Activated CD8-positive, alpha-beta T cell treated with anti-CD3 and anti-CD28 coated beads for 36 hours (primary cell): Measurements from ENCODE around the gene FMN1. TPM values are rescaled to one million over a fixed set of nuclear protein-coding genes. Genes with fewer than 3 reads are reported as not detected.

Experiments
- ATAC-seq: fragments of 200-7000 bp; cut with Tn5 transposase; one replicate; pipeline ENCODE4 v1.10.0; 2021; ENCODE audit warnings: mild to moderate bottlenecking, moderate library complexity
- CTCF ChIA-PET: fragments of 350-600 bp; sonication (Branson Sonifier 250); formaldehyde crosslinking; loops from one replicate; lab custom pipeline; 2021; ENCODE audit warnings: antibody characterized with exemption; lab: Charles Lee
- POLR2A ChIA-PET: fragments of 350-600 bp; sonication (Branson Sonifier 250); formaldehyde crosslinking; loops from one replicate; lab custom pipeline; 2021; ENCODE audit warnings: antibody characterized with exemption; lab: Charles Lee
- DNase-seq: peaks from one replicate; pipeline ENCODE4 v3.0.0-alpha.2; 2020
- H3K27ac Mint-ChIP-seq: one replicate; pipeline ENCODE4 v1.8.0; 2021; ENCODE audit warnings: mild to moderate bottlenecking, mixed read lengths
- H3K27me3 Mint-ChIP-seq: one replicate; pipeline ENCODE4 v1.8.0; 2021; ENCODE audit warnings: mixed read lengths
- H3K36me3 Mint-ChIP-seq: one replicate; pipeline ENCODE4 v1.8.0; 2021; ENCODE audit warnings: low read depth, mixed read lengths
- H3K4me1 Mint-ChIP-seq: one replicate; pipeline ENCODE4 v1.8.0; 2021; ENCODE audit warnings: low read depth, mixed read lengths
- H3K4me3 Mint-ChIP-seq: one replicate; pipeline ENCODE4 v1.8.0; 2021; ENCODE audit warnings: mild to moderate bottlenecking, moderate library complexity, mixed read lengths
- H3K9me3 Mint-ChIP-seq: one replicate; pipeline ENCODE4 v1.8.0; 2021; ENCODE audit warnings: mixed read lengths
- CTCF ChIP-seq: fragments of 200-600 bp; IDR thresholded peaks from one replicate; pipeline ENCODE4 v1.8.0; 2022; ENCODE audit warnings: antibody characterized with exemption, mild to moderate bottlenecking
- intact Hi-C: fragments of 100-400 bp; cut with micrococcal nuclease; formaldehyde crosslinking; loops from one replicate; pipeline ENCODE4 v1.10.0; 2022
- total RNA-seq, 2 experiments: library from RNA; stranded (reverse); gene quantifications; one replicate each; pipeline ENCODE4 v1.2.3, GENCODE V29; 2021

The FMN1 gene
- total RNA-seq, 2 experiments from 2014 or later = 0.07 TPM; not detected in 1

DNA sequence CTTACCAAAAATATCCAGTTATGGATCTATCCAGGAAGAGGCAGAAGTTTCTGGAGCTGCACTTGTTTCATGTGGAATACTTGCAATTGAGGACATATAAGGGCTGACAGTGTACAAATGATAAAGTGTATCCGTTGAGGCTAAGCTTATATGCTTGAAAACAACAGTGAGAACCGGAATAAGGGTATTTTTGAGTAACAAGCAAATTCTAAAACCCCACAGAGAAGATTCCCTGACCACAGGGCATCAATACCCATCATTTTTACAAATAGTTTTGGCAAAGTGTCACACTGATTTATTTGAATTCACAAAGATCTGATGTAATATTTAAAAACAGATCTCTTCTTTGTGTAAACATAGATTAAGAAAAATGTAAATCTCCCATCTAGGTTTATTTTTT lies 208.4 kb downstream of the FMN1 start:
- no peak for TF ChIP-seq CTCF
- Mint-ChIP-seq H3K4me1 (no peaks in the 10 kb centered on the region), H3K36me3 (no peaks in the 10 kb centered on the region), H3K27ac (no peak overlapping the region), H3K4me3 (no peak overlapping the region), H3K27me3 (peaks cover 7% of the 10 kb centered on the region), H3K9me3 (no peaks in the 10 kb centered on the region)
- ATAC-seq = no peak
- DNase-seq = no peak
- ChIA-PET POLR2A (no interaction called here), CTCF (no interaction called here)
- intact Hi-C loops = no loop called here

- DNase-seq = no peak
- H3K9me3 Mint-ChIP-seq = no peaks in the 10 kb centered on the region
- H3K27me3 Mint-ChIP-seq = peaks cover 6% of the 10 kb centered on the region
- no peaks in the 10 kb centered on the region for H3K36me3 Mint-ChIP-seq
- intact Hi-C loops = no loop called here
- no peak for ATAC-seq
- no peak for TF ChIP-seq CTCF
- no peak overlapping the region for H3K4me3 Mint-ChIP-seq
- ChIA-PET CTCF (interaction anchor here (0.9 kb wide), 1 partner anchor 14 kb away, joined by 4 read pairs; no protein-coding TSS in a partner anchor), POLR2A (no interaction called here)
- H3K27ac Mint-ChIP-seq = no peak overlapping the region
- no peaks in the 10 kb centered on the region for H3K4me1 Mint-ChIP-seq
Measured at GRCh38 chr15:32983679-32984078, 210.8 kb downstream of the FMN1 start.

DNA sequence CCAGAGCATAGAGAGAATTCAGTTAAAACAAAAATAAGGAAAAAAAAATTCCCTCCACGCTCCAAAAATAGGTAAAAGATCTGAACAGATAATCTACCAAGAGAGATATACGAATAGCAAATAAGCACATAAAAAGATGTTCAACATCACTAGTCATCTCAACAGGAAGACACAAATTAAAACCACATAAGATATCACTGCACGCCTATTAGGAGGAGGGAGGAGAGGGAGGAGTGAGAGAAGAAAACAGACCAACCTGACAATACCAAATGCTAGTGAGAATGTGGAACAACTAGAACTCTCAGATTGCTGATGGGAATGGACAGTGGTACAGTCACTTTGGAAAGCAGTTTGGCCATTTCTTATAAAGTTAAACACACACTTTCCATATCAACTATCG lies 212.5 kb downstream of the FMN1 start:
- ATAC-seq = no peak
- intact Hi-C loops = no loop called here

GRCh38 chr15:32981536-32981935 lies 213.0 kb downstream of the FMN1 start:
- Mint-ChIP-seq H3K4me3 (no peak overlapping the region), H3K9me3 (no peaks in the 10 kb centered on the region), H3K27ac (no peak overlapping the region), H3K4me1 (no peaks in the 10 kb centered on the region), H3K27me3 (peaks cover 3% of the 10 kb centered on the region), H3K36me3 (no peaks in the 10 kb centered on the region)
- ChIA-PET POLR2A (no interaction called here), CTCF (no interaction called here)
- ATAC-seq = no peak
- DNase-seq = no peak
- intact Hi-C loops = no loop called here
- TF ChIP-seq CTCF = no peak

More for the DNA sequence above, 212.5 kb downstream of the FMN1 start:
- Mint-ChIP-seq H3K4me1 (no peaks in the 10 kb centered on the region), H3K36me3 (no peaks in the 10 kb centered on the region), H3K4me3 (no peak overlapping the region), H3K27ac (no peak overlapping the region), H3K9me3 (no peaks in the 10 kb centered on the region), H3K27me3 (peaks cover 3% of the 10 kb centered on the region)
- no peak for DNase-seq
- ChIA-PET CTCF (no interaction called here), POLR2A (no interaction called here)
- no peak for TF ChIP-seq CTCF

- Mint-ChIP-seq H3K9me3 (no peaks in the 10 kb centered on the region), H3K4me3 (no peak overlapping the region), H3K4me1 (no peaks in the 10 kb centered on the region), H3K27me3 (peaks cover 3% of the 10 kb centered on the region), H3K27ac (no peak overlapping the region), H3K36me3 (no peaks in the 10 kb centered on the region)
- no peak for ATAC-seq
- intact Hi-C loops = no loop called here
- CTCF ChIA-PET = no interaction called here
- TF ChIP-seq CTCF = no peak
- POLR2A ChIA-PET = interaction anchor here (0.7 kb wide), 1 partner anchor 35 kb away, joined by 3 read pairs; no protein-coding TSS in a partner anchor
- no peak for DNase-seq
Measured at GRCh38 chr15:32979710-32980109, 214.8 kb downstream of the FMN1 start.
